ENCODE results near the gene CEP72. TPM values are rescaled to one million over a fixed set of nuclear protein-coding genes. Genes with fewer than 3 reads are reported as not detected.

Gene CEP72
- total RNA-seq, 1 experiment from 2014 or later, result 24.8 TPM

DNA sequence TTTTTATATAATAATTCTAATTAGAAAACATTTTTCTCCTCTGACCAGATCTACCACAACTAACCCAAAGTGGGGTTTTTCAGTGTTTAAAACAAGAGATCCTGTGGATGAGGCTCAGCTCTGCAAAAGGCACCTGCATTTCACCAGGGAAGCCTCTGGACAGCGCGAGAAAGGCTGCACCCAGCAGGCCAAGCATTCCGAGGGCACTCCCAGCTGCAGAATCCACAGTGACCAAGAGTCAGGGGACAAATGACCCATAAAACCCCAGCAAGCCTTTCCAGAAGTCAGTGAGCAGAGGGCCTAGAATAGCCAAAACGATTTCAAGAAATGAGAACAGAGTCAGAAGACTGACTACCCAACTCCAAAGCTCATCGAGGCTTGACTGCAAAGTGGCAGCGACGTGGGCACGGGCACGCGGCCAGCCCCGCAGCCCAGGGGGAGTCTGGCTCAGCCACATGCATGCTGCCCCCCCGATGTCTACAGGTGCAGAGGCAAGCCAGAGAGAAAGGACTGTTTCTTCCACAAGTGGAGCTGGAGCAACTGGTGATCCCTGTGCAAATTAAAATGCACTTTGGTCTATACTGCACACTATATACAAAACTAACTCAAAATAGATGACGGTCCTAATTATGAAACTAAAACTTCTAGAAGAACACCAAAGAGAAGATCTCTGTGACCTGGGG lies 54.8 kb downstream of the CEP72 start:
- no peak overlapping the region for H2BK5ac ChIP-seq (ENCODE audit: insufficient read length, low read length)
- H3K4me2 ChIP-seq (ENCODE audit: insufficient read depth, insufficient read length, low read length), result no peak overlapping the region
- Mint-ChIP-seq H3K27ac (no peak overlapping the region; a peak in 1 of 7 replicates), H3K27me3 (ENCODE audit: low read depth) (peaks cover 3% of the 10 kb centered on the region; the same call in 1 of the 2 replicates), H3K9me3 (no peaks in the 10 kb centered on the region), H3K4me1 (no peaks in the 10 kb centered on the region), H3K36me3 (ENCODE audit: insufficient read depth in 1 of 3, low read depth in 3 of 3) (peaks cover 5 to 30% (median 27%) of the 10 kb centered on the region in 3 experiments; a peak in 6 of 7 replicates), H3K4me3 (no peak overlapping the region)
- WGBS (ENCODE audit: extremely low coverage, insufficient read length, low lambda C conversion rate), result no CpG with 5 or more reads among the region's 13 CpGs
- H3K27me3 ChIP-seq (ENCODE audit: insufficient read depth, low read length), result no peaks in the 10 kb centered on the region
- H4K8ac ChIP-seq (replicated peaks; ENCODE audit: insufficient read length, low read depth, low read length), result no peak overlapping the region
- no peak for DNase-seq
- H3K23ac ChIP-seq (ENCODE audit: insufficient read length, low read depth, low read length), result no peak overlapping the region
- no peak overlapping the region for H3K14ac ChIP-seq (ENCODE audit: insufficient read depth, low read length)
- no peaks in the 10 kb centered on the region for H3K79me2 ChIP-seq (ENCODE audit: insufficient read depth, low read length)
- H3K56ac ChIP-seq (ENCODE audit: insufficient read length, low read depth, low read length), result no peak overlapping the region
- no peak overlapping the region for H3K4ac ChIP-seq (ENCODE audit: low read depth, low read length)
- H2BK12ac ChIP-seq (ENCODE audit: insufficient read length, low read depth, low read length), result no peak overlapping the region
- H3K79me1 ChIP-seq (ENCODE audit: insufficient read depth, low read depth, low read length, poor library complexity, severe bottlenecking), result no peaks in the 10 kb centered on the region
- no peak overlapping the region for H3K9ac ChIP-seq (ENCODE audit: extremely low read depth, insufficient read length, low read length)
- TF ChIP-seq, protein P1, sequence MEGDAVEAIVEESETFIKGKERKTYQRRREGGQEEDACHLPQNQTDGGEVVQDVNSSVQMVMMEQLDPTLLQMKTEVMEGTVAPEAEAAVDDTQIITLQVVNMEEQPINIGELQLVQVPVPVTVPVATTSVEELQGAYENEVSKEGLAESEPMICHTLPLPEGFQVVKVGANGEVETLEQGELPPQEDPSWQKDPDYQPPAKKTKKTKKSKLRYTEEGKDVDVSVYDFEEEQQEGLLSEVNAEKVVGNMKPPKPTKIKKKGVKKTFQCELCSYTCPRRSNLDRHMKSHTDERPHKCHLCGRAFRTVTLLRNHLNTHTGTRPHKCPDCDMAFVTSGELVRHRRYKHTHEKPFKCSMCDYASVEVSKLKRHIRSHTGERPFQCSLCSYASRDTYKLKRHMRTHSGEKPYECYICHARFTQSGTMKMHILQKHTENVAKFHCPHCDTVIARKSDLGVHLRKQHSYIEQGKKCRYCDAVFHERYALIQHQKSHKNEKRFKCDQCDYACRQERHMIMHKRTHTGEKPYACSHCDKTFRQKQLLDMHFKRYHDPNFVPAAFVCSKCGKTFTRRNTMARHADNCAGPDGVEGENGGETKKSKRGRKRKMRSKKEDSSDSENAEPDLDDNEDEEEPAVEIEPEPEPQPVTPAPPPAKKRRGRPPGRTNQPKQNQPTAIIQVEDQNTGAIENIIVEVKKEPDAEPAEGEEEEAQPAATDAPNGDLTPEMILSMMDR (conservative IDR thresholded peaks at IDR 0.05), result no peak
- no peak overlapping the region for H4K5ac ChIP-seq (ENCODE audit: insufficient read length, low read depth, low read length)
- no peak overlapping the region for H2AK5ac ChIP-seq (ENCODE audit: insufficient read length, low read length)
- no peak overlapping the region for H2BK120ac ChIP-seq (ENCODE audit: low read depth, low read length, poor library complexity, severe bottlenecking)
- no peak overlapping the region for H4K91ac ChIP-seq (ENCODE audit: insufficient read length, low read depth, low read length)
- H3K18ac ChIP-seq (ENCODE audit: insufficient read length, low read depth, low read length), result no peak overlapping the region
- no peaks in the 10 kb centered on the region for H4K20me1 ChIP-seq (ENCODE audit: control insufficient read depth, insufficient read depth, insufficient read length)
- no peak overlapping the region for H2BK20ac ChIP-seq (ENCODE audit: low read depth, low read length, poor library complexity, severe bottlenecking)
- H2AFZ ChIP-seq (ENCODE audit: low read length), result no peak overlapping the region
- no peak overlapping the region for H3T11ph ChIP-seq (ENCODE audit: low read length)
- H3K4me1 ChIP-seq (ENCODE audit: insufficient read depth, low read length), result no peaks in the 10 kb centered on the region
- H2BK15ac ChIP-seq (ENCODE audit: low read depth, low read length), result no peak overlapping the region
- no peaks in the 10 kb centered on the region for H3K23me2 ChIP-seq (ENCODE audit: insufficient read length, low read depth, low read length, poor library complexity, severe bottlenecking)
- no peaks in the 10 kb centered on the region for H3K9me3 ChIP-seq (ENCODE audit: control insufficient read depth, low read depth, low read length)
- no peak overlapping the region for H3K27ac ChIP-seq (ENCODE audit: insufficient read length, low read depth, low read length)

Measured in H9 (cell line).